GM12891 (cell line): ENCODE measurements around the gene TFCP2L1.

ENCODE experiments used
- PAX5 ChIP-seq: IDR thresholded peaks from 2 replicates; pipeline ENCODE4 v1.6.1; 2011; ENCODE audit warnings: low read length, moderate library complexity, mild to moderate bottlenecking; ENCODE audit not compliant: insufficient read depth, severe bottlenecking
- POLR2A ChIP-seq: IDR thresholded peaks from 2 replicates; pipeline ENCODE4 v1.6.1; 2011; ENCODE audit warnings: low read depth, low read length, control low read depth
- POLR2AphosphoS5 ChIP-seq: IDR thresholded peaks from 2 replicates; pipeline ENCODE4 v1.6.1; 2011; ENCODE audit warnings: low read depth, low read length, control low read depth
- POU2F2 ChIP-seq: IDR thresholded peaks from 2 replicates; pipeline ENCODE4 v1.6.1; 2011; ENCODE audit warnings: low read depth, mild to moderate bottlenecking, control low read depth, low read length, moderate library complexity
- TAF1 ChIP-seq: IDR thresholded peaks from 2 replicates; pipeline ENCODE4 v1.6.1; 2011; ENCODE audit warnings: low read depth, low read length, control low read depth

GRCh38 chr2:121236101-121236640, 48.8 kb downstream of the TFCP2L1 start:
- TF ChIP-seq POLR2A (no peak), TAF1 (no peak), POLR2AphosphoS5 (no peak), POU2F2 (no peak), PAX5 (no peak)
